ENCODE data around the gene FAM217A. TPM values are rescaled to one million over a fixed set of nuclear protein-coding genes. Genes with fewer than 3 reads are reported as not detected.

FAM217A gene
- total and polyA plus RNA-seq, 9 of the 15 experiments (the other 6 are each of a cell fraction or from before 2014, with no cell fraction given), result not detected

- TF ChIP-seq ZNF263 (CRISPR knock-in tag; IDR thresholded peaks at IDR 0.05; ENCODE audit: borderline replicate concordance) (no peak), ARID2 (IDR thresholded peaks at IDR 0.05) (no peak), TRIM24 (IDR thresholded peaks at IDR 0.05) (peak; percentile 76 to 82), RCOR1 (IDR thresholded peaks at IDR 0.05; ENCODE audit: borderline replicate concordance in 1 of 2, low read depth in 2 of 2, low read length in 2 of 2) (0 out of 4 replicates have a peak, but pooled peaks of 1 of the 2 experiments have one; percentile 48), PRDM10 (IDR thresholded peaks at IDR 0.05; ENCODE audit: partially characterized antibody) (no peak), SPI1 (IDR thresholded peaks at IDR 0.05; ENCODE audit: borderline replicate concordance, low read depth, low read length) (peak; percentile 45; the same call in 1 of the 2 replicates), CHAMP1 (IDR thresholded peaks at IDR 0.05) (no peak; the same call in 1 of the 2 replicates), ARNT (IDR thresholded peaks at IDR 0.05) (no peak), CREB5 (CRISPR knock-in tag; IDR thresholded peaks at IDR 0.05) (no peak), DPF2 (IDR thresholded peaks at IDR 0.05) (0 out of 2 replicates have a peak, but pooled peaks have one; percentile 18), ZNF384 (IDR thresholded peaks at IDR 0.05; ENCODE audit: low read depth, low read length) (no peak), TCF3 (CRISPR knock-in tag; IDR thresholded peaks at IDR 0.05) (peak; percentile 73), BCLAF1 (IDR thresholded peaks at IDR 0.05; ENCODE audit: borderline replicate concordance in 1 of 2, control insufficient read depth in 1 of 2, low read depth in 2 of 2, low read length in 1 of 2) (no peak), CBFA2T3 (IDR thresholded peaks at IDR 0.05) (peak; percentile 90), ARID3B (CRISPR knock-in tag; IDR thresholded peaks at IDR 0.05; ENCODE audit: borderline replicate concordance) (no peak), HDAC2 (IDR thresholded peaks at IDR 0.05) (0 out of 2 replicates have a peak, but pooled peaks have one; percentile 62), SOX6 (IDR thresholded peaks at IDR 0.05) (peak; percentile 44)
Observed at GRCh38 chr6:4100655-4101054, 21.7 kb upstream of the FAM217A start (continued).
